Erythroblast (primary cell): ENCODE data around the gene XG.
"Not testable (repeated sequence)": the region's sequence is repeated elsewhere in the genome, so short reads cannot be mapped to it uniquely, and the experiment has no call there.

Experiments used
- GATA1 ChIP-seq: IDR thresholded peaks from 2 replicates; pipeline ENCODE4 v1.6.1; 2011; ENCODE audit warnings: low read depth, mild to moderate bottlenecking, control low read depth, low read length, moderate library complexity
- POLR2A ChIP-seq: IDR thresholded peaks from 2 replicates; pipeline ENCODE4 v1.6.1; 2011; ENCODE audit warnings: mild to moderate bottlenecking, low read length

GRCh38 chrX:2746250-2746649 lies 5.6 kb upstream of the XG start:
- not testable (repeated sequence) for TF ChIP-seq POLR2A, GATA1
